Measurements from ENCODE around the gene IL17F.

The IL17F gene

DNA sequence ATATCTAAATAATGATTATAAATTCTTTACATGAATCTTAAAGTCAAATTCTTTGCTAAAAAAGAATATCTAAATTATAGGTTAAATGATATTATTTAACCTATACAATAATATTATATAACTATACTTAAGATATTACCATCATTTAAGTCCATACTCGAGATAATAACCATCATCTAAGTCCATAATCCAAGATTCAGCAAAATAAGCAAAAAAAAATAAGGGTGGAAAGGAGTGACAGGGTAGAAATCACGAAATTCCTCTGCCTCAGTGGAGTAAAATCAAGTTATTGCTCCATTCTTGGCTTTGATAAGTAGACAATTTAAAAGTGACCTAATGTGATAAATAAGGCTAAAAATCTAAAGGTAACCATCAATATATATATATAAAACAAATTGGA is 48.4 kb downstream of the IL17F start:
- TF ChIP-seq, protein P1, sequence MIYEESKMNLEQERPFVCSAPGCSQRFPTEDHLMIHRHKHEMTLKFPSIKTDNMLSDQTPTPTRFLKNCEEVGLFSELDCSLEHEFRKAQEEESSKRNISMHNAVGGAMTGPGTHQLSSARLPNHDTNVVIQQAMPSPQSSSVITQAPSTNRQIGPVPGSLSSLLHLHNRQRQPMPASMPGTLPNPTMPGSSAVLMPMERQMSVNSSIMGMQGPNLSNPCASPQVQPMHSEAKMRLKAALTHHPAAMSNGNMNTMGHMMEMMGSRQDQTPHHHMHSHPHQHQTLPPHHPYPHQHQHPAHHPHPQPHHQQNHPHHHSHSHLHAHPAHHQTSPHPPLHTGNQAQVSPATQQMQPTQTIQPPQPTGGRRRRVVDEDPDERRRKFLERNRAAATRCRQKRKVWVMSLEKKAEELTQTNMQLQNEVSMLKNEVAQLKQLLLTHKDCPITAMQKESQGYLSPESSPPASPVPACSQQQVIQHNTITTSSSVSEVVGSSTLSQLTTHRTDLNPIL (CRISPR knock-in tag; IDR thresholded peaks at IDR 0.05; ENCODE audit: low read depth): no peak
- TF ChIP-seq OSR1 (CRISPR knock-in tag; IDR thresholded peaks at IDR 0.05) (no peak), PPARA (CRISPR knock-in tag; IDR thresholded peaks at IDR 0.05; ENCODE audit: borderline replicate concordance) (no peak), ZNF70 (CRISPR knock-in tag; IDR thresholded peaks at IDR 0.05) (no peak), ZNF565 (CRISPR knock-in tag; conservative IDR thresholded peaks at IDR 0.05; ENCODE audit: low read depth) (no peak), ZNF8 (CRISPR knock-in tag; IDR thresholded peaks at IDR 0.05) (no peak), CSRNP3 (CRISPR knock-in tag; IDR thresholded peaks at IDR 0.05) (no peak), ESRRG (CRISPR knock-in tag; IDR thresholded peaks at IDR 0.05) (no peak), SNAI2 (CRISPR knock-in tag; IDR thresholded peaks at IDR 0.05) (no peak), TOX (CRISPR knock-in tag; IDR thresholded peaks at IDR 0.05; ENCODE audit: borderline replicate concordance) (no peak), ZFP30 (CRISPR knock-in tag; IDR thresholded peaks at IDR 0.05) (no peak), ISL1 (CRISPR knock-in tag; IDR thresholded peaks at IDR 0.05) (no peak), ZC3H10 (CRISPR knock-in tag; IDR thresholded peaks at IDR 0.05) (no peak), ZFP3 (CRISPR knock-in tag; IDR thresholded peaks at IDR 0.05) (no peak), GLIS3 (CRISPR knock-in tag; IDR thresholded peaks at IDR 0.05) (no peak), TCF4 (CRISPR knock-in tag; IDR thresholded peaks at IDR 0.05; ENCODE audit: borderline replicate concordance) (no peak), RARB (CRISPR knock-in tag; IDR thresholded peaks at IDR 0.05) (no peak)
- TF ChIP-seq, protein P2, sequence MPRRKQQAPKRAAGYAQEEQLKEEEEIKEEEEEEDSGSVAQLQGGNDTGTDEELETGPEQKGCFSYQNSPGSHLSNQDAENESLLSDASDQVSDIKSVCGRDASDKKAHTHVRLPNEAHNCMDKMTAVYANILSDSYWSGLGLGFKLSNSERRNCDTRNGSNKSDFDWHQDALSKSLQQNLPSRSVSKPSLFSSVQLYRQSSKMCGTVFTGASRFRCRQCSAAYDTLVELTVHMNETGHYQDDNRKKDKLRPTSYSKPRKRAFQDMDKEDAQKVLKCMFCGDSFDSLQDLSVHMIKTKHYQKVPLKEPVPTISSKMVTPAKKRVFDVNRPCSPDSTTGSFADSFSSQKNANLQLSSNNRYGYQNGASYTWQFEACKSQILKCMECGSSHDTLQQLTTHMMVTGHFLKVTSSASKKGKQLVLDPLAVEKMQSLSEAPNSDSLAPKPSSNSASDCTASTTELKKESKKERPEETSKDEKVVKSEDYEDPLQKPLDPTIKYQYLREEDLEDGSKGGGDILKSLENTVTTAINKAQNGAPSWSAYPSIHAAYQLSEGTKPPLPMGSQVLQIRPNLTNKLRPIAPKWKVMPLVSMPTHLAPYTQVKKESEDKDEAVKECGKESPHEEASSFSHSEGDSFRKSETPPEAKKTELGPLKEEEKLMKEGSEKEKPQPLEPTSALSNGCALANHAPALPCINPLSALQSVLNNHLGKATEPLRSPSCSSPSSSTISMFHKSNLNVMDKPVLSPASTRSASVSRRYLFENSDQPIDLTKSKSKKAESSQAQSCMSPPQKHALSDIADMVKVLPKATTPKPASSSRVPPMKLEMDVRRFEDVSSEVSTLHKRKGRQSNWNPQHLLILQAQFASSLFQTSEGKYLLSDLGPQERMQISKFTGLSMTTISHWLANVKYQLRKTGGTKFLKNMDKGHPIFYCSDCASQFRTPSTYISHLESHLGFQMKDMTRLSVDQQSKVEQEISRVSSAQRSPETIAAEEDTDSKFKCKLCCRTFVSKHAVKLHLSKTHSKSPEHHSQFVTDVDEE (CRISPR knock-in tag; IDR thresholded peaks at IDR 0.05): no peak
- TF ChIP-seq, protein P3, sequence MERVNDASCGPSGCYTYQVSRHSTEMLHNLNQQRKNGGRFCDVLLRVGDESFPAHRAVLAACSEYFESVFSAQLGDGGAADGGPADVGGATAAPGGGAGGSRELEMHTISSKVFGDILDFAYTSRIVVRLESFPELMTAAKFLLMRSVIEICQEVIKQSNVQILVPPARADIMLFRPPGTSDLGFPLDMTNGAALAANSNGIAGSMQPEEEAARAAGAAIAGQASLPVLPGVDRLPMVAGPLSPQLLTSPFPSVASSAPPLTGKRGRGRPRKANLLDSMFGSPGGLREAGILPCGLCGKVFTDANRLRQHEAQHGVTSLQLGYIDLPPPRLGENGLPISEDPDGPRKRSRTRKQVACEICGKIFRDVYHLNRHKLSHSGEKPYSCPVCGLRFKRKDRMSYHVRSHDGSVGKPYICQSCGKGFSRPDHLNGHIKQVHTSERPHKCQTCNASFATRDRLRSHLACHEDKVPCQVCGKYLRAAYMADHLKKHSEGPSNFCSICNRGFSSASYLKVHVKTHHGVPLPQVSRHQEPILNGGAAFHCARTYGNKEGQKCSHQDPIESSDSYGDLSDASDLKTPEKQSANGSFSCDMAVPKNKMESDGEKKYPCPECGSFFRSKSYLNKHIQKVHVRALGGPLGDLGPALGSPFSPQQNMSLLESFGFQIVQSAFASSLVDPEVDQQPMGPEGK (CRISPR knock-in tag; IDR thresholded peaks at IDR 0.05; ENCODE audit: borderline replicate concordance): no peak
- TF ChIP-seq, protein P4, sequence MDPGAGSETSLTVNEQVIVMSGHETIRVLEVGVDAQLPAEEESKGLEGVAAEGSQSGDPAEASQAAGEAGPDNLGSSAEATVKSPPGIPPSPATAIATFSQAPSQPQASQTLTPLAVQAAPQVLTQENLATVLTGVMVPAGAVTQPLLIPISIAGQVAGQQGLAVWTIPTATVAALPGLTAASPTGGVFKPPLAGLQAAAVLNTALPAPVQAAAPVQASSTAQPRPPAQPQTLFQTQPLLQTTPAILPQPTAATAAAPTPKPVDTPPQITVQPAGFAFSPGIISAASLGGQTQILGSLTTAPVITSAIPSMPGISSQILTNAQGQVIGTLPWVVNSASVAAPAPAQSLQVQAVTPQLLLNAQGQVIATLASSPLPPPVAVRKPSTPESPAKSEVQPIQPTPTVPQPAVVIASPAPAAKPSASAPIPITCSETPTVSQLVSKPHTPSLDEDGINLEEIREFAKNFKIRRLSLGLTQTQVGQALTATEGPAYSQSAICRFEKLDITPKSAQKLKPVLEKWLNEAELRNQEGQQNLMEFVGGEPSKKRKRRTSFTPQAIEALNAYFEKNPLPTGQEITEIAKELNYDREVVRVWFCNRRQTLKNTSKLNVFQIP (CRISPR knock-in tag; IDR thresholded peaks at IDR 0.05; ENCODE audit: borderline replicate concordance, low read depth): no peak

GRCh38 chr6:52191824-52192223 is 52.5 kb downstream of the IL17F start:
- ATAC-seq: no peak
- TF ChIP-seq, protein P4 (CRISPR knock-in tag; IDR thresholded peaks at IDR 0.05; ENCODE audit: borderline replicate concordance, low read depth): no peak
- TF ChIP-seq, protein P3 (CRISPR knock-in tag; IDR thresholded peaks at IDR 0.05; ENCODE audit: borderline replicate concordance): no peak
- no peak for TF ChIP-seq RARB (CRISPR knock-in tag; IDR thresholded peaks at IDR 0.05)
- no peak for TF ChIP-seq GLIS3 (CRISPR knock-in tag; IDR thresholded peaks at IDR 0.05)
- no peak for TF ChIP-seq ZC3H10 (CRISPR knock-in tag; IDR thresholded peaks at IDR 0.05)
- no peak for TF ChIP-seq TOX (CRISPR knock-in tag; IDR thresholded peaks at IDR 0.05; ENCODE audit: borderline replicate concordance)
- no peak for TF ChIP-seq PPARA (CRISPR knock-in tag; IDR thresholded peaks at IDR 0.05; ENCODE audit: borderline replicate concordance)
- TF ChIP-seq BACH2 (CRISPR knock-in tag; IDR thresholded peaks at IDR 0.05; ENCODE audit: borderline replicate concordance): no peak
- TF ChIP-seq ISL1 (CRISPR knock-in tag; IDR thresholded peaks at IDR 0.05): no peak
- TF ChIP-seq ZNF8 (CRISPR knock-in tag; IDR thresholded peaks at IDR 0.05): no peak
- no peak for TF ChIP-seq ESRRG (CRISPR knock-in tag; IDR thresholded peaks at IDR 0.05)
- TF ChIP-seq CSDC2 (CRISPR knock-in tag; IDR thresholded peaks at IDR 0.05): no peak
- TF ChIP-seq, protein P2 (CRISPR knock-in tag; IDR thresholded peaks at IDR 0.05): no peak
- TF ChIP-seq ZNF565 (CRISPR knock-in tag; conservative IDR thresholded peaks at IDR 0.05; ENCODE audit: low read depth): no peak
- TF ChIP-seq ZNF70 (CRISPR knock-in tag; IDR thresholded peaks at IDR 0.05): no peak

More for the DNA sequence above, 48.4 kb downstream of the IL17F start:
- ATAC-seq: no peak

Data from SK-N-SH treated with all-trans-retinoic acid at 6 μM for 48 hours (cell line).